Measurements from ENCODE around the gene ADGRG7.

DNA sequence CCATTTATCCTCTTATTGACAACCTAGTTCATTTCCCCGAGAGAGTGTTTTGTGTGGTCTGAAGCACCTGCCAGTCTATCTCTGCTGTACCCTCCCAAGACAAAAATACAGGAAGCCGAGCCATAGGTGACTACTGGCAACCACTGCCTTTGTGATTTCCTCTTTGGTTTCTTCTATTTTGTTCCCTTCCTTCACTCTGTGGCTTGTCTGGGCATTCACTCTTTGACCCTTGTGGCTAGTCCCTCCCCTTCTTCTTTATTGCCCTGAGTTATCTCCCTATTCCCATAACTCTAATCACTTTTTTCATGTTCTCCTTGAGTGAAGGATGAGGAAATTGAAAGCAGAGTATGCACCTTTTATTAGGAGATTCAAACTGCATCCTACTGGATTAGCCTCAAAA lies at the start of gene ADGRG7:
- TF ChIP-seq EZH2 (optimal IDR thresholded peaks at IDR 0.05; ENCODE audit: low read depth, low read length), result no peak
- TF ChIP-seq CTCF (IDR thresholded peaks at IDR 0.05; ENCODE audit: low read length), result no peak
- no peak for TF ChIP-seq EZH2phosphoT487 (IDR thresholded peaks at IDR 0.05; ENCODE audit: low read length)

Data from MM.1S (cell line).